Measurements from ENCODE around the gene MDP1. TPM values are rescaled to one million over a fixed set of nuclear protein-coding genes. Genes with fewer than 3 reads are reported as not detected.

Gene MDP1
- total and polyA plus RNA-seq, 10 of the 15 experiments (the other 5 are each of a cell fraction or from before 2014, with no cell fraction given): 10.4 to 45.8 (median 23.5) TPM

DNA sequence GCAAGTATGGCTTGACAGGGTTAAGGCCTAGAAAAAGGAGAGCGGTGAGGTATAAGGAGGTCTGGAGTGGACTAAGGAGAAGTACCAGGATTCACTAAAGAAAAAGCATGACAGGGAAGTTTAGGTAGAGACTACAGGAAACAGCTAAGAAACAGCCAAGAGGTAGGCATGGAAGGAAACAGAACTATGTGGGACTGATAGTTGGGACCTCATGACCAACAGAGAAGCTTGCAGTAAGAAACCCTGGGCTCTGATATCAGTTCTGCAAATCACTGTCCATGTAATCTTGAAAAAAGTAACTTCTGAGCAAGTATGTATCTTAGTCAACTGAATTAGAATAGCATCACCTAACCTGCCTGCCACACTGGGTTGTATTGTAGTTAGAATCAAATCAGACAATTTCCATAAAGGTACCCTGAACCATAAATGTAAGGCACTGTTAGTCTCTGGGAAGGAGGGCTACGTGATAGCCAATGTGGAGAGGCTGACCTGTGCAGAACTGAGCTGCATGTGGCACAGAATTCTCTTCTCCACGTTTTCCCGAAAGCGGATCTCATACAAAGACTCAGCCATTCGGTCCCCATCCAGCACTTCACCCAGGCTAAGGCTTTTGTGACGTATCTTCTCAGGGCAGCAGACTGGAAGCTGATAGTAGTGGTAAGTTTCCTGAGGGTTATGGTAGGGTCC lies 21.5 kb downstream of the MDP1 start:
- BruUV-seq (replicated peaks): TSS peak; percentile 55

DNA sequence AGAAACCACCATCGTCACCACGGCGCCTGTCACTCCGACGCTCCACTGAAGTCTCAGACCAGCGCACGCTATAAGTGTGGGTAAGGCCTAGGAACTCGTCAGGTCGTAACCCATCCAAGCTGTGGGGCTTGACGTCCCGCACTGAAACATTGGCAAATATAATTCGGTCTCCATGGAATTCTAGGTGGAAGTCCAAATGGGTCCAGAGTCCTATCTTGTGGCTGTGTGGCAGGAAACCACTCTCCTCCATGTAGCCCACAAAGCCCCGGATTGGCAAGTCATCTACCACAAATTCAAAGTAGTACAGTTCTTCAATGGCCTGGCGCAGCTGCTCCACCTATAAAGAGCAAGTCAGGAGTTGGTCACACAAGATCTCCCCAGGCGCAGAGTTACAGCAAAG lies 22.9 kb downstream of the MDP1 start:
- H3K4me3 ChIP-seq: no peak overlapping the region
- no peak for FAIRE-seq
- no peak overlapping the region for H3K9ac ChIP-seq (ENCODE audit: control insufficient read depth, insufficient read depth, low read length)
- ChIA-PET POLR2A (no interaction called here), RAD21 (ENCODE audit: unreplicated experiment) (no interaction called here), CTCF (no interaction called here), SMC1A (ENCODE audit: uncharacterized antibody, unreplicated experiment) (no interaction called here)
- no peaks in the 10 kb centered on the region for H3K27me3 ChIP-seq (replicated peaks in 1 of 2; ENCODE audit: control insufficient read depth in 2 of 2, insufficient read depth in 2 of 2, low read length in 1 of 2)
- DNase-seq (ENCODE audit: low read depth, low spot score): no peak
- no peak overlapping the region for H3K27ac ChIP-seq (ENCODE audit: control insufficient read depth, insufficient read depth)
- H3K4me2 ChIP-seq (ENCODE audit: control insufficient read depth, insufficient read depth): no peak overlapping the region
- no peak overlapping the region for H2AFZ ChIP-seq (ENCODE audit: control insufficient read depth, low read depth, low read length)
- BruUV-seq (replicated peaks): no TSS peak
- WGBS (ENCODE audit: insufficient coverage, insufficient replicate concordance, low lambda C conversion rate, missing lambda C conversion rate): 90% methylated on average over 15 of the region's 15 CpGs
- peaks cover 0 to 4% of the 10 kb centered on the region in 2 experiments; a peak in 1 of 4 replicates for H3K36me3 ChIP-seq (ENCODE audit: control insufficient read depth in 2 of 2, insufficient read depth in 2 of 2, low read length in 1 of 2)
- no peaks in the 10 kb centered on the region for H4K20me1 ChIP-seq (ENCODE audit: control insufficient read depth, insufficient read depth)
- no peak for ATAC-seq
- no peaks in the 10 kb centered on the region for H3K9me3 ChIP-seq (replicated peaks; ENCODE audit: control insufficient read depth, insufficient read depth, low read length)
- peaks cover 46% of the 10 kb centered on the region for H3K79me2 ChIP-seq (ENCODE audit: control insufficient read depth, insufficient read depth, low read length)
- peaks cover 9% of the 10 kb centered on the region for H3K4me1 ChIP-seq (ENCODE audit: control insufficient read depth, insufficient read depth, low read length)
- intact Hi-C loops (cut with micrococcal nuclease; ENCODE audit: unreplicated experiment): no loop called here
- TF ChIP-seq SPI1 (IDR thresholded peaks at IDR 0.05; ENCODE audit: borderline replicate concordance, insufficient read depth, low read depth, low read length) (no peak), JUNB (IDR thresholded peaks at IDR 0.05) (no peak)
- in situ Hi-C loops (cut with MboI): no loop called here

More for the DNA sequence above, 21.5 kb downstream of the MDP1 start:
- Histone ChIP-seq H3K27me3 (replicated peaks in 1 of 2; ENCODE audit: control insufficient read depth in 2 of 2, insufficient read depth in 2 of 2, low read length in 1 of 2) (no peaks in the 10 kb centered on the region), H3K4me2 (ENCODE audit: control insufficient read depth, insufficient read depth) (peak overlapping the region; percentile 83), H2AFZ (ENCODE audit: control insufficient read depth, low read depth, low read length) (no peak overlapping the region), H3K9ac (ENCODE audit: control insufficient read depth, insufficient read depth, low read length) (peak overlapping the region; percentile 92; the same call in 1 of the 2 replicates), H3K4me3 (peak overlapping the region; percentile 68), H3K9me3 (replicated peaks; ENCODE audit: control insufficient read depth, insufficient read depth, low read length) (no peaks in the 10 kb centered on the region; the same call in 2 of the 3 replicates), H3K79me2 (ENCODE audit: control insufficient read depth, insufficient read depth, low read length) (peaks cover 48% of the 10 kb centered on the region), H3K27ac (ENCODE audit: control insufficient read depth, insufficient read depth) (peak overlapping the region; percentile 96; the same call in 1 of the 2 replicates), H3K4me1 (ENCODE audit: control insufficient read depth, insufficient read depth, low read length) (peaks cover 15% of the 10 kb centered on the region), H4K20me1 (ENCODE audit: control insufficient read depth, insufficient read depth) (no peaks in the 10 kb centered on the region), H3K36me3 (ENCODE audit: control insufficient read depth in 2 of 2, insufficient read depth in 2 of 2, low read length in 1 of 2) (peaks cover 0 to 4% of the 10 kb centered on the region in 2 experiments; a peak in 2 of 4 replicates)
- CTCF ChIA-PET: interaction anchor here (1.0 to 2.9 kb wide), 5 partner anchors 22 to 103 kb away, joined by 3 to 11 read pairs (median 4); partner anchors contain the start of genes MDP1 and TINF2
- FAIRE-seq (no peak), DNase-seq (ENCODE audit: low read depth, low spot score) (no peak), ATAC-seq (no peak)
- TF ChIP-seq GATAD2B (conservative IDR thresholded peaks at IDR 0.05; ENCODE audit: low read depth) (no peak), STAT1 (conservative IDR thresholded peaks at IDR 0.05) (no peak), RUNX3 (IDR thresholded peaks at IDR 0.05; ENCODE audit: low read length) (no peak), NRF1 (conservative IDR thresholded peaks at IDR 0.05; ENCODE audit: low read depth, low read length) (no peak), RFX5 (IDR thresholded peaks at IDR 0.05; ENCODE audit: low read depth, low read length) (no peak)
- POLR2A ChIA-PET: interaction anchor here (1.2 to 3.9 kb wide), 5 partner anchors 13 to 58 kb away, joined by 3 to 50 read pairs (median 12); partner anchors contain the start of genes CHMP4A, IRF9, PSME1 and PSME2
- SMC1A ChIA-PET (ENCODE audit: uncharacterized antibody, unreplicated experiment): interaction anchor here (1.6 to 1.8 kb wide), 2 partner anchors 80 to 139 kb away, joined by 4 to 5 read pairs; partner anchors contain the start of genes DCAF11 and NRL
- intact Hi-C loops (cut with micrococcal nuclease; ENCODE audit: unreplicated experiment) (no loop called here), in situ Hi-C loops (cut with MboI) (no loop called here)
- WGBS (ENCODE audit: insufficient coverage, insufficient replicate concordance, low lambda C conversion rate, missing lambda C conversion rate): 97% methylated on average over 7 of the region's 7 CpGs
- RAD21 ChIA-PET (ENCODE audit: unreplicated experiment): interaction anchor here (1.4 to 3.0 kb wide), 6 partner anchors 21 to 85 kb away, joined by 3 to 10 read pairs (median 6); partner anchors contain the start of genes DCAF11, IRF9, MDP1 and NRL

All from GM12878 (cell line).